Measurements from ENCODE around the gene DLGAP1.

DLGAP1 gene

DNA sequence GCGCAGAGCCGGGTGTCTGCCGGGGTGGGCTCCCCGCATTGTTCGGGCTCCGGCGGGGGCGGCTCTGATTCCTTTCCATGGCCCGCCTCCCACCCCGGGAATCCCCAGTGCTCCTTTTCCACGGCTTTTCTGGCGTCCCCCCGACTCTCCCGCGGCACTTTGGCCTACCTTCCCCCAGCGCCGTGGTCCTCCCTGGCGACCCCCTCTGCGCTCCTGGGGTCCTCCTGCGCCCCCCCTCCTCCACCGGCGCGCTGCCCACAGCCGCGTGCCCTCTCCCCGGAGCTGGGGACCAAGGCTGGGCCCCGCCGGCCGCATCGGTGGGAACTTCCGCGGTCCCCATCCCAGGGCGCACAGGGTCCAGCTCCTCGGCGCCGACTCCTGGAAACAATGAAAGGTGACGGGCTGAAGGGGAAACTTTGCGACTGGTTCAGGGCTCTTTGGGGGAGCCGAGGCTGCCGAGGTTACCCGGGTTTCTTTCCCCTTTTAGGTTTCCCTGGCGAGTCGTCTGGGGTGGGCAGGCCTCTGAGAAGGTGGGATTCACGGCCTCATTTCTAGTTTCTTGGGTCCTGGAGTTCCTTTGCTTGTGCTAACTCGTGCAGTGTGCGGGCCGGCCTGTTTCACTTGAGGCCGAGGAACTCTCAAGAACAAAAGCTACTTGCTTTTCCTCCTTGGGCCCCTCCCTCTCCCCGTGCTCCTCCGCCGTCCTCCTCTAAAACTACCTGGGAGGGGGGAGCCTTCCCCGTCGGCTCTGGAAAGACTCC lies 1002.9 kb downstream of the DLGAP1 start:
- peak; percentile 6 for DNase-seq (ENCODE audit: extremely low spot score)
- TF ChIP-seq ELF4 (IDR thresholded peaks at IDR 0.05) (no peak), L3MBTL2 (conservative IDR thresholded peaks at IDR 0.05) (0 out of 2 replicates have a peak, but pooled peaks have one; percentile 12)
- CTCF ChIA-PET = interaction anchor here (0.7 to 1.1 kb wide), 2 partner anchors 133 to 354 kb away, joined by 3 to 4 read pairs; no protein-coding TSS in a partner anchor
- POLR2A ChIA-PET = interaction anchor here (0.8 to 1.3 kb wide), 4 partner anchors 10 to 151 kb away, joined by 3 to 6 read pairs (median 4); no protein-coding TSS in a partner anchor

DNA sequence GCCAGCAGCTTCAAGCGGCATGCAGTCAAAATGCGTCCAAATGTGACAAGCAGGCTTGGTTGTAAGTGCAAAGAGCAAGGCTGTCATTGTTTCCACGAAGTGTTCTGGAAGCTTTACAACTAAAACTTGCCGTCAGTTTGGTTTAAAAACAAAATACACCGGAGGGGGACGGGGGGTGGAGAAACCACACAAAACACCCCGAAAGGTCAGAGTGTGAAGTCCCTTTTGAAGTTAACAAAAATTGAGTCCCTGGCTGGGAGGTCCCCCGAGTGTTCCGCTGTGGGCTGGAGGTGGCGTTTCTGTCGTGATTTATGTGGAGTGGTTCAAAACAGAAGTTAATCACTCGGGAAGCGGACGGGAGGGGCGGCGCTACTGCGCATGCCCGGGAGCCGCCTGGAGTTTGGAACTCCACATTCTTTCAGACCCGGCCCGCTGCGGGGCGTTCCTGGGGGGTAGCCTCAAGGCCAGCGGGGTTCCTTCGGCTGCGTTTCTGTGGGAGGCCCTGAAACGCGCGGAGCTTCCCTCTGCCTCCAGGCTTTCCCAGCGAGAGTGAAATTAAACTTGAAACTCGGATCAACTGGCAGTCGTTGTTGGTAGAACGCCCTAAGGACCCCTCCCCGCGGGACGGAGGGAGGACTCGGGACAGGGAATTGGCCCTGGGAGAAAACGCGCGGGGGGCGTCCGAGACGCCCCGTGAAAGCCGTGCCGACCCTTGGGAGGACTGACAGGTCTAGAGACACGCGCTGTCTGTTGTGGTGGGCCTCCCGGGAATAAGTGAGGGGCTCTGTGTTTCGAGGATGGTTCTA lies 1003.7 kb downstream of the DLGAP1 start:
- CTCF ChIA-PET = no interaction called here
- TF ChIP-seq, protein P1, sequence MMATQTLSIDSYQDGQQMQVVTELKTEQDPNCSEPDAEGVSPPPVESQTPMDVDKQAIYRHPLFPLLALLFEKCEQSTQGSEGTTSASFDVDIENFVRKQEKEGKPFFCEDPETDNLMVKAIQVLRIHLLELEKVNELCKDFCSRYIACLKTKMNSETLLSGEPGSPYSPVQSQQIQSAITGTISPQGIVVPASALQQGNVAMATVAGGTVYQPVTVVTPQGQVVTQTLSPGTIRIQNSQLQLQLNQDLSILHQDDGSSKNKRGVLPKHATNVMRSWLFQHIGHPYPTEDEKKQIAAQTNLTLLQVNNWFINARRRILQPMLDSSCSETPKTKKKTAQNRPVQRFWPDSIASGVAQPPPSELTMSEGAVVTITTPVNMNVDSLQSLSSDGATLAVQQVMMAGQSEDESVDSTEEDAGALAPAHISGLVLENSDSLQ (IDR thresholded peaks at IDR 0.05) = peak; percentile 90
- TF ChIP-seq TARDBP (IDR thresholded peaks at IDR 0.05) (0 out of 2 replicates have a peak, but pooled peaks have one; percentile 38), CTBP1 (IDR thresholded peaks at IDR 0.05; ENCODE audit: borderline replicate concordance) (no peak), L3MBTL2 (conservative IDR thresholded peaks at IDR 0.05) (no peak)
- POLR2A ChIA-PET = interaction anchor here (0.6 to 1.3 kb wide), 3 partner anchors 30 to 1371 kb away, joined by 3 to 6 read pairs (median 4); no protein-coding TSS in a partner anchor

DNA sequence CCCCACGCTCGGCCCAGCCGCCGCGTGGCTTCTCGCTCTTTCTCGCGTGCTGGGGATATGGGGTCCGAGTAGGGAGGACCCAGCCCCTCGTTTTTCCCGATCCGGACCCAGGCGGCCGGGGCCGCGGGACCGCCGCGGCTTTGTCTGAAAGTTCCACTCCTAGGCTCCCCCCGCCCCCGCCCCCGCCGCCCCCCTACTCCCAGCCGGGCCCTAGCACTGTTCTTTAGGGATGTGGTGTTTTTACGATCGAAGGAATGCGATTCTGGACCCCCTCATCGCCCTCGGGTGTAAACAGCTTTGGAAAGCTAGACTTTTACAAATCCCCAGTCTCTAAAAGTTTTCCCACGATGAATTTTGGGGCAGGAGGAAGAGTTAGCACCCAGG lies 1004.3 kb downstream of the DLGAP1 start:
- CTCF ChIA-PET = no interaction called here
- POLR2A ChIA-PET = interaction anchor here (0.6 to 1.2 kb wide), 2 partner anchors 31 to 1372 kb away, joined by 3 to 4 read pairs; no protein-coding TSS in a partner anchor
- DNase-seq (ENCODE audit: extremely low spot score) = no peak
- no peak for TF ChIP-seq ELF4 (IDR thresholded peaks at IDR 0.05)

More for the DNA sequence above, 1003.7 kb downstream of the DLGAP1 start:
- peak; percentile 62 for DNase-seq (ENCODE audit: extremely low spot score)

DNA sequence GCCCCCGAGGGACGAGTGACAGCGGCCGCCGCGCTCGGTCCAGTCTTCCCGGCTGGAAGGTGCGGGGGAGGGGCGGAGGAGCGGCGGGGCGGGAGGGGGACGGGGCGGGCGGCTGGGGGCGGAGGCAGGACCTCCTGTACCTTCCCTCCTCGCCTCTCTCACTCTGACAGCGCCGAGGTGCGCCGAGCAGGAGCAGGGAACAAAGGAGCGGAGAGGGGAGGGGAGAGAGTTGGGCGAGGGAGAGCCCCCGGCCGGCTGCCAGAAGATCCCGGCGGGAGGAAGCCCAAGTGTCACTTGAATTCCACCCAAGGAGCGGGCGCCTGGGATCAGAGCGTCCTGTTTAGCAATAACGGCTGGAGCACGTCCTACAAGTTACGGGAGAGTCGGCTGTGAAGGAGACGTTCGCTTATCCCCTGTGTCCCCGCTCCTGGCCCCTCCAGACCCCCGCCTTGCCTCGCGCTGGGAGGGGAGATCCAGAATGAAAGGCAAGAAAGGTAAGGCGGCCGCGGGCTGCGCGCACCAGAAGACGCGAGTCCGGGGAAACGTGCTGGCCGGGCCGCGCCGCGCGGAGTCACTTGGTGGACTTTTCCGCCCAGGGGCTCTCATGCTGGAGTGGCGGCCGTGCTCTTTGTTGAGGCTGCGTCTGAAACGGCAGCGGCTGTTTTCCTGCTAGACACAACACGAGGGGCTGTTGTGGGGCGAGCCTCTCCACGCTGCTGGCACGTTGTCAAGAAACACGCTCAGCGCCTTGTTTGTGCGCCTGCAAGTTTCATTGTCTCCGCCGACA lies 1004.9 kb downstream of the DLGAP1 start, which contains the start of gene TGIF1:
Gene TGIF1, plus strand, starts transcription at position 161 of the 787 bp plus-strand sequence. Its CDS starts 318 bp downstream, at position 479.
- peak; percentile 37 for DNase-seq (ENCODE audit: extremely low spot score)
- TF ChIP-seq L3MBTL2 (conservative IDR thresholded peaks at IDR 0.05) (peak; percentile 59; the same call in 1 of the 2 replicates), FOXM1 (IDR thresholded peaks at IDR 0.05; ENCODE audit: borderline replicate concordance) (no peak)
- POLR2A ChIA-PET = interaction anchor here (0.8 kb wide), 1 partner anchor 41 kb away, joined by 3 read pairs; no protein-coding TSS in a partner anchor
- CTCF ChIA-PET = no interaction called here

DNA sequence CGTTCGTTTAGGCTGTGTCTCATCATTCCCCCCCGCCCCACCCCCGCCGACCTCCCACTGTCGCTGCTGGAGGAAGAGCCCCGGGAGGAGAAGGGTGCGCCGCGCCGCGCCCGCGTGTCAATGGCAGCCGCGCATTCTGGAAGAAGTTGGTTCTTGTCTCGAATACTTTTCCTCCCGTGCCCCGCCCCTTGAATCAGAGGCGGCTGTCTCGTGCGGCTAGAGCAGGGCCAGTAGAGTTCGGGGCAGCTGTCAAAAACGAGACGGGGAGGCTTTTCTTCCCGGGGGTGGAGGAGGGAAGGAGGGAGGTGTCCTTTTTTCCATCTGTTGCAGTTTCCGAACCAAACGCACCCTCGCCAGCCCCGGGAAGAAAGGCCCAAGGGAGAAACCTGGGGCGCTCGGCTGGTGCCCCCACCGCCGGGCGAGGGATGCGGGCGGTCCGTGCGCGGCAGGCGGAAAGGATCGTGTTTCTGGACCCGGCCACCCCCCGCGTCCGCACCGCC lies 1005.5 kb downstream of the DLGAP1 start:
- peak; percentile 45 for TF ChIP-seq L3MBTL2 (conservative IDR thresholded peaks at IDR 0.05)
- TF ChIP-seq, protein P1 (IDR thresholded peaks at IDR 0.05) = 0 out of 2 replicates have a peak, but pooled peaks have one; percentile 9
- no peak for TF ChIP-seq ZNF384 (IDR thresholded peaks at IDR 0.05)
- TF ChIP-seq TARDBP (IDR thresholded peaks at IDR 0.05) = no peak
- peak; percentile 21 for DNase-seq (ENCODE audit: extremely low spot score)

DNA sequence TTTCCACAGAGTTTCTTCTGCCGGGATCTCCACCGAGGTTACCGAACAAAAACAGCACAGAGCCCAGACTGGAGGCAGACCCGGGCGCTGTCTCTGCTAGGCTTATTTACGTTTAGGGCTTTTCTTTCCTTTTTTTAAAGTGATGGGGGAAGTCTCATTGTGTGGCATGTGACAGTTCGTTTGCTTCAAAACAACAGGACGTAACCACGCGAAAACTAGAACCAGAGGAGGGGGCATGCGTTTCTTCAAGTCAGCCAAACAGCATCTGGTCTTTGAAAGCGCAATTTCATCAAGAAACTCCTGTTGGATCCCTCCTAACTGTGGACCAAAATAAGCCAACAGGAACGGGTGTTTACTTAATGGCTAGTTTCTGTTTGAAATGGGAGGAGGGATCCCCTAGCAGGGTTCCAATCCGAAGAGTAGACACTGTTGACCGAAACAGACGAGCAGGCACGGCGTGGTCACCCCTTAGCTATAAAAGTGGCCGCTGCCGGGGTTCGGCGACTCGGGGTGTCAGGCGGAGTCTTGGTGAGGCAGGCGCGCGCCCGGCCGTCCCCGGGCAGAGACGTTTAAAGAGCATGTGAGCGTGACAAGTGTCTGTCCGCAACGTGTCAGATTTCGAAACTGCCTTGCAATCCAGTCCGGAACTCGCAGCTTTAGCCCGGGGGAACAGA lies 1006.1 kb downstream of the DLGAP1 start:
- ChIA-PET CTCF (interaction anchor here (0.7 kb wide), 1 partner anchor 221 kb away, joined by 9 read pairs; no protein-coding TSS in a partner anchor), POLR2A (interaction anchor here (0.8 to 2.0 kb wide), 6 partner anchors 37 to 155 kb away, joined by 3 to 10 read pairs (median 4); no protein-coding TSS in a partner anchor)
- no peak for DNase-seq (ENCODE audit: extremely low spot score)
- TF ChIP-seq L3MBTL2 (conservative IDR thresholded peaks at IDR 0.05) (peak; percentile 10; the same call in 1 of the 2 replicates), FOXK2 (IDR thresholded peaks at IDR 0.05) (no peak), ARNT (IDR thresholded peaks at IDR 0.05) (no peak)

More for the DNA sequence above, 1005.5 kb downstream of the DLGAP1 start:
- ChIA-PET POLR2A (interaction anchor here (0.8 to 1.0 kb wide), 4 partner anchors 38 to 154 kb away, joined by 3 to 4 read pairs (median 4); no protein-coding TSS in a partner anchor), CTCF (no interaction called here)

DNA sequence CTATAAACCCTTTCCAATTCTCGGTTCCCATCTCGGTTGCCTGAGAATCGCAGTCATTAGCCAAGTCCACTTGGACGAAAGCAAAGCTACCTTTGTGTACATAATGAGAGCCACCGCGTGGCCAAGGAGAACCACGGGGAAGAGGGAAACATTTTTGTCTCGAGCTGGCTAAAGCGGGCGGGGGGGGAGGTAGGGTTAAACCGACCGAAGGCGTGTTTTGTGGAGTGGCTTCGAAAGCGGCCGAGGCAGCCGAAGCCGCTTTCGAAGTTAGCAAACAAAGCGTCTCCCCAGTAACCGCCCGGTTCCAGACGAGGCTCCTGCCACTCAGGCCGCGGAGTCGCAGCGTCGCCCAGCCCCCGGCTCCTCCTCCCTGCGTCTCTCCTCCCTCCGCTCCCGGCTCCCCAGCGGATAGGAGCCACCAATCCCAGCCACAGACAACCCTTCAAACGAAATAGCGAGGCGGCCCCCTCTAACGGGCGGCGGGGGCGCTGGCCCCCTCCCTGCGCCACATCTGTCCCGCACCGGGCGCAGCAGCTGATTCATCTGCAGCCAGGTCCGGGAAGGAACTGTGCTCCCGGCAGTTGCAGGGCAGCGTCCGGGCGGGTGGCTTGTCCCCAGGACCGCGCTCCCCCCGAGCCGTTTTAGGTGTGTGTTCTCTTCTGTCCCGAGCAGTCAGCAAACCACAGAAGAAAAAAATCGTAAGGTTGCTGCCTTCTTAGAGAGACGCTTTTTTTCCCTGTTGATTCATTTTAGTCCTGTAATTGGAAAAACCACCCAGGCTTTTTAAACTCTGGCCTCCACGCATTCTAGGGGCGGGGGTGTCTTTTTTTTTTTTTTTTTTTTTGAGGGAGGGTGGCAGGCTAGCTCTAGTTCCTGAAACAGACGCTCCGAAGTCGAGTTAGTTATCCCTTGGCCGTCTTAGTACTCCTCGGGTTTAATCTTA lies 1006.9 kb downstream of the DLGAP1 start:
- POLR2A ChIA-PET = interaction anchor here (0.8 to 2.1 kb wide), 11 partner anchors 37 to 217 kb away, joined by 3 to 10 read pairs (median 4); no protein-coding TSS in a partner anchor
- CTCF ChIA-PET = interaction anchor here (0.6 to 0.7 kb wide), 2 partner anchors 15 to 222 kb away, joined by 3 to 9 read pairs; no protein-coding TSS in a partner anchor
- TF ChIP-seq FOXM1 (IDR thresholded peaks at IDR 0.05; ENCODE audit: borderline replicate concordance) (peak; percentile 92), L3MBTL2 (conservative IDR thresholded peaks at IDR 0.05) (peak; percentile 80), NFRKB (IDR thresholded peaks at IDR 0.05) (no peak), HDGF (IDR thresholded peaks at IDR 0.05; ENCODE audit: borderline replicate concordance) (no peak), TARDBP (IDR thresholded peaks at IDR 0.05) (no peak), FOXA1 (IDR thresholded peaks at IDR 0.05) (no peak), FOXK2 (IDR thresholded peaks at IDR 0.05) (no peak), ZNF384 (IDR thresholded peaks at IDR 0.05) (peak; percentile 46), CTBP1 (IDR thresholded peaks at IDR 0.05; ENCODE audit: borderline replicate concordance) (no peak), SUZ12 (IDR thresholded peaks at IDR 0.05) (no peak)
- TF ChIP-seq, protein P1 (IDR thresholded peaks at IDR 0.05) = peak; percentile 95
- peak; percentile 59 for DNase-seq (ENCODE audit: extremely low spot score)
